H4 (cell line): ENCODE data around the gene MEOX2. TPM values are rescaled to one million over a fixed set of nuclear protein-coding genes. Genes with fewer than 3 reads are reported as not detected.

Experiments used
- DNase-seq: peaks from one replicate; pipeline ENCODE4 v3.0.0-alpha.2; 2015; ENCODE audit warnings: low spot score
- total RNA-seq: library from RNA; depleted of rRNA; stranded (reverse); fragments of >200 nt; shearing (Covaris generic); gene quantifications from 2 replicates; pipeline ENCODE4 v1.2.3, GENCODE V29; 2014

MEOX2 gene
- total RNA-seq, 1 experiment from 2014 or later: 0.08 TPM

DNA sequence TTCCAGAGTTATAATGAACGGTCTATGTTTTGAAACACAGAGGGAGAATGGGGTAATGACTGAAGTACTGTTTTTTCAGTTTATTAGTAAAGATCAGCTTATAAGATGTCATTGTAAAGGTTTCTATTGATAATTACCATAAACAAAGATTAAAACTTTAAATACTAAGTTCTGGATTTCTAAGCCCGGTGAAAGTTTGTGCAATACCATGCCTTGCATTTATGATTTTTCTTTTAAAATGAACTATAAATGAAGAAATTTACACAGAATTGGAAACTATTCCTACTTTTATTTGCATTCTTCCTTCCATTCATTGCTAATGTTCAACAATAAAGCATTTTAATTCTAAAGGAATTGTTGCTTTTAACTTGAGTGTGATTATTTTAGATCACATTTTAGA is 4.9 kb downstream of the MEOX2 start:
- DNase-seq: no peak

DNA sequence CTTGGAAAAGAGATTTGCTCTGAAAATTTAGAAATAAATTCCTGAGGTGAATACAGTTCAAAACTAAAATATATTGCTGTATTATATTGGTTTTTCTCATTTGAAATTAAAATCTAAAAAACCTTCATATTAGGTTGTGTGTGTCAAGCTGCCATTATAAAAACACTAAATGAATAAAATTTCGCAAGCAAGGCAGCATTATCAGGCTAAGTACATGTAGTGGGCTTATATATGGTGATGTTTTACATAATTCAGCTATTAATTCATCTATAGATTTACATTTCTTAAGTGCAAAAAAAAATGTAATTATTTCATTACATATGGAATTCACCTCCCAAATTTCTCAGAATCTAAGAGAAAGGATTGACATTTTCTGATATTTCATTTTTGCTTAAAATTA is 5.3 kb downstream of the MEOX2 start:
- no peak for DNase-seq

DNA sequence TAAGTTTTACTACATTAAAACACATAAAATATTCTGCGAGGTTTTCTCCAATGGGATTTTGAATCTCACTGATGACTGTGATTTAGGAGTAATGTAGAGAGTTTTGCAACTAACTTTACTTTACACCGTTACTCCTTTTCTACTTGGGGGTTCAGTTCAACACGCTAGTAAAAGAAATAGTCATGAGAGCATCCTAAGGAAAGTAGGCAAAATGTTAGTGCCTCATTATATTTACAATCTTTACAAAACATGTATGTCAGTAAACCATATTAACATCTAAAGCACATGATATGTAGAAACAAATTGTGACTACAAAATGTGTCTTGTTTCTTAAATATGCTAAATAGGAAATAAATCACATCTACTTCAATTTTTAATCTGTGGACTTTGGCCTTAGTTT is 6.0 kb downstream of the MEOX2 start:
- DNase-seq: no peak

DNA sequence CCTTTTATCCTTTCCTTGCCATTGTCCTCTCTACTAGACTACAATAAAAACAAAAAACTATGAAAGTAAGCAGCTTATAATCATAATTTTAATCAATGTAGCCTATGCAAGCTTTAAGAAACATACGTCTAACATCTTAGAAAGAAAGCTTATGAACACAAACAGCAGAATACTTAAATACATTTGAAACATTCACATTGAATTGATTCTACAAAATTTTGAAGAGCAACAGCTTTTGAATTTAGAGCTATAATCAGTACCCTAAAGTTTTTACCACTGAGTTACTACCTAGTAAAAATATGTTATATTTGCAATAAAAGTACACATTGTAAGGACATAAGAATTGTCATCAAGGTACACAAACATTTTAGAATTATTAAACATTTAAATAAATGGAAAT is 7.2 kb downstream of the MEOX2 start:
- no peak for DNase-seq

DNA sequence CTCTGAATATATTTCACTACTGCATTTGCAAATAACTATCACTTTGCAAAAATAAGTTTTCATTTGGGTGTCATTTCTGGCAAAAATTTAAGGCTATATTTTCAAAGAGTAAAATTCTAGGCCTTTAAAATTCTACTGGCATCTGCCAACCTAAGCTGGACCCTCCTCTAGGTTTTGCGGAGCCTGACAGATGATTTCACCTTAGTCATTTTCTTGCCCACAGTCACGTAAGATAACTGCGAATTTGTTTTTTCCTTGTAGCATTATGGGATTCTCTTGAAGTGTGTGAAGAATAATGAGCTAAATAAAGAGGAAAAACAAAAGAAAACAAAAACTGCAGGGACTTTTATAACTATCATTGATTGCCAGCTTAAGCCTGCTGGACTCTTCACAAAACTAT is 7.8 kb downstream of the MEOX2 start:
- DNase-seq: no peak

DNA sequence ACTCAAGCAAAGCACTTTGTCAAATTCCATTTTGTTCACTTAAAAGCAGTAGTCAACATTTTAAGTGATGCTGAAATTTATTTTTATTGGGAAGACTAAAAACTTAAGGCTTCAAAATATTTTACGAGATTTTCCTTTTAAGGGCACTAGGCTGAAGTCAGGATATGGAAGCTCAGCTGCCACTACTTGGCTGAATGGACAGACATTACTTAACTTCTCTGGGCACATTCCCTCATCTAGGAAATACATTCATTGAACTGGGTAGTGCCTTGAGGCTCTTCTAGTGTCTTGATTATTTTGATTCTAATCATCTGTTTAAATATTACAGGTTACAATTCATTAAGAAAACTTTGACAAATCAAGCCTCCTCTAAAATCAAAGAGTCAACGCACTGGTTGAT is 11.1 kb downstream of the MEOX2 start:
- no peak for DNase-seq

DNA sequence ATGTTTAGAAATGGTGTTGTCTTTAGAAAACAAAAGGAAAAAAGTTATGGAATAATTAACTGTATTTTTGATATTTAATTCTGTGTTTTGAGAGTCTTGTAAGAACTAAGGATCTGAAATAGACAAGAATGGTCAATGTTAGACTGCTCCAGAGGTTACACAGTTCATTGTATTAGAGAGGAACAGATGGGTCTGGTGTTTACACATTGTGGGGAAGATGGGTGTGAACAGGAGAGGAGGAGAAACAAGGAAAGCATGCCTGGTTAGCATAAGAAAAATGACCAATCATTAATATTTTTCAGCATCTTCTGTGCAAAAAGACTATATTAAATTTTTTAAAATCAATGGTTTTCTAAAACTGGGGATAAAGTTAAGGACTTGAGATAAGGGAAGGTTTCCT is 11.9 kb downstream of the MEOX2 start:
- no peak for DNase-seq

DNA sequence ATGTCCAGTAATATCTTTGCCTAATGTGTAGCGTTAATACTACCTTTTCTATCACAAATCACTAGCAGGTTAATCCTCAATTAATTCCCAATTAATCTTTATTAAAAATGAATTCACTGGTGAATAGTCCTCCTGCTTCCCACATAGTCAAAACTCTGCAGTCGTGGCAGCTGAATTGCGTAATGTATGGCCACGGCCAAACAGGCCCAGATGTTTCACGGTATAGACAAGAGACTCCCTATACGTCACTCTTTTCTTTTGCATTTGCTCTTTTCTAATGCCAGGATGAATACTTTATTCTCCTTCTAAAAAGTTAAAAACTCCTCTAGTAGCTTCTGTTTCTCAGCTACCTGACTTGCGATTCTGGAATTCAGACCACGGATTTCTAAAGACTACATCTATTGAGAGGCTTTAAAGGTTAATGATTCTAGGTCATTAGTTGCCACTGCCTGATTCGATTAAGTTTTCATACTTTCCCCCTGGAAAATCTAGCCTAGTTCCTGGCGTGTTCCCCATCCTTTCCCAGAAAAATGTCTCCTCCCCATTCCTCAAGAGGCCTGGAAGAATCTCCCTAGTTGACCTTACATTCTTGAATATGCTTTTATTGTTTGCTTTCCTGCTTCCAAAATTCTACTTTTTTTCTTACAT is 16.9 kb downstream of the MEOX2 start:
- DNase-seq: no peak

DNA sequence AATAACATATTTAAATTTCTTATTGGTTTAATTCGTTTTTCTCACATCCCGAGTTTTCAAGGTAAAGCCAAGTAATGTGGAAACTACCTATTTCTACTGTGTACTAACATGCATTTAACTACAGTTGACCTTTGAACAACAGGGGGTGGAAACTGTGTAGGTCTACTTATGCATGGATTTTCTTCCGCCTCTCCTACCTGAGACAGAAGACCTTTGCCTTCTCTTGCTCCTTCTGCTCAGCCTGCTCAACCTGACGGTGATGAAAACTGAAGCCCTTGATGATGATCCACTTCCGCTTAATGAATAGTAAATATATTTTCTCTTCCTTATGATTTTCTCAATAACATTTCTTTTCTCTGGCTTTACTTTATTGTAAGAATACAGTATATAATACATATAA is 18.5 kb downstream of the MEOX2 start:
- DNase-seq: no peak

DNA sequence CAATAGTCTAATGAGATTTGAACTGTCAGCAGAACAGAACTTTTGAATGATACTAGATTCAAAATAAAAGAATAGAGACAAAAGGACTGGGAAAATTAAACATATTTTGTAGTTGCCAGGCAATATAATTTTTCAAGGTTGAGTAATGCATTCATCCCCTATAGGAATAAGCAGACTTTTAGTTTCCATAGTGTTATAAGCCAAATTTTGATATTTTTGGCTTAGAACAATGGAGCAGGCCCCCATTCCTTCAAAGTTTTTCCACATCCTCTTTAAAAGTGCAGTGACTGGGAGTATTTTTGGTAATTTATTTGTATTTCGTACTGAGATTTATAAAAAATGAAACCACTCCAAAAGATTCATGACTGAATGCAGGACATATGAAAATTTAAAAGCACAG is 24.0 kb downstream of the MEOX2 start:
- no peak for DNase-seq

DNA sequence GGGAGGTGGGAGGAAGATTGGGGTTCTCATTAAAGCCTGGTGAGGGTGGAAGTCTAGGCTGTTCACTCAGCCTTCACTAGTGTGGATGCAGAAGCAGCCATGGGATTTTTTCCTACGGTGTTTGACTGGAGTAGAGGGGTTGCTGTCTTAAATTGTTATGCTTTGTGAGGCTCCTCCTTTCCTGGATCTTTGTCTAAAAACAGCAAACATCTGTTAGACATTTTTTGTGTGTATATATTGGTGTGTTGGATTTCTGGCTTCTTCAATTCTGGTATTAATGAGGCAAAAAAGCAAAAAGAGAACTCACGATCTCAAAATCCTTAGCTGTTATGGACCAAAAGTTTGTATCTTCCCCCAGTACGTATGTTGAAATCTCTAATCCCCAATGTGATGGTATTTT is 28.2 kb downstream of the MEOX2 start:
- DNase-seq: no peak

DNA sequence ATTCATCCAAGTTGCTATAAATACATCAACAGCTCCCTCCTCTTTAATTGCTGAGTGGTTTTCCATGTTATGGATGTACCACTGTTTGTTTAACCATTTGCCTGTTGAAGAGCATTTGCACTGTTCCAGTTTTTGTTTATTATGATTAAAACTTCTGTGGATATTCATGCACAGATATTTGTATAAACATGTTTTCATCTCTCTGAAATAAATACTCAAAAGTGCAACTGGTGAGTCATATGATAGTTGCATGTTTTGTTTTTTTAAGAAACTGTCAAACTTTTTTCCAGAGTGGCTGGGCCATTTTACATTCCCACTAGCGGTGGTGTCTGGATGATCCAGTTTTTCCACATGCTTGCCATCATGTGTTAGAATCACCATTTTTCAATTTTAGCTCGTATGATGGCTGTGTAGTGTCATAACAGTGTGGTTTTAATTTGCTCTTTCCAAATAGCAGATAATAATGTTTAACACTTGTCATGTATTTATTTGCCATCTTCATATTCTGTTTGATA is 33.6 kb downstream of the MEOX2 start:
- no peak for DNase-seq

DNA sequence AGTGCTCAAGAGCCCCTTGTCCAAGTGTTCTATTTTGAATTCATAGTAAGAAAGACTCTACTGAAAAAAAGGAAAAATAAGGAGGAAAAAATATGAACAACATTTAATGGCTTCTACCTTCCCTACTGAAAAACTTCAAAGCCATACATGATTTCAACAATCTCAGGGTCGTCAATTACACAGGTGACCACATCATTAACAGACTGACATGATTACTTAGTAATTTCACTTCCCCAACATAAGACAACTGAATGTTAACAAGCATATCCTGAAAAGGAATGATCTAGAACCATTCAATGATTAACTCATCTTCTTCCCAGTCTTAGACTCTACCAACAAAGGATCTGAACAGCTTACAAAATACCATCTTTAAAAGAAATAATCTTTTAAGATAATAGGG is 34.8 kb downstream of the MEOX2 start:
- DNase-seq: no peak

DNA sequence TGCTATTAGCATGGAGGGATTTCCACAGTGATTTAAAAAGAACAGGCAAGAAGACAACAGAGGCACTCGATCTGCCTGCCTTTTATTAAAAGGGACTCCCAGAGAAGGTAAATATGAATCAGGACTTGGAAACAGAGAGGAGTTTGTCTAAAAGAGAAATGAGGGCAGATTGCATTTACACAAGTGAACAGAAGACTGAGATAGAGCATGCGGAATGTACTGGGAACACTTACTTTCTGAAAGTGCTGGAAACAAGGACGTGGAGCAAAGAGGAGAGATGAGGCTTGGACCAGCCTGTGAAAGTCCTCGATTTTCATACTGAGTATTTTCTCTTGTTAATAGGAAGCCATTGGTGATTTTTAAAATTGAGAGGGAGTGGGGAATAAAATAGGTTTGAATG is 35.7 kb downstream of the MEOX2 start:
- no peak for DNase-seq

DNA sequence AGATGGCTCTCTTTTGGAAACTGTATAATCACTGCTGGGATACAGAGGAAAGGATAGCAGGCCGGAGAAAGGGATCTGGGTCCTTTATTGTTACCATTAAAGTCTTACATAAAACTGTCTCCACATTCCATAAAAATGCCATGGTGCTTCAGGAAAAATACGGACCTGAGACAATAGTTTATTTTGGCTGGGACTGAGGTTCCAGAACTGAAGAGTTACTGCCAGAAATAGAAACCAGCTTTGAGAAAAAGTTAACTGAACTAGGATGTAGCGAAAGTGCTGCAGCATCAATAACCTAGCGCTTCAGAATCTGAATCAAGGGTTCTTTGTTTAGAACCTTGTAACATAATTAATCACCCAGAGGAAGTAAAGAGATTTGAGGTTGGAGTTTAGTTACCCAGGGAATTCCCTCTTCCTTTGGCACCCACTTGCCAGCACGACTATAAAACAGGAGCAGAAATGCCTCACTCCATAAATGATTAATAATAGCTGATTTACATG is 38.0 kb downstream of the MEOX2 start:
- DNase-seq: no peak

DNA sequence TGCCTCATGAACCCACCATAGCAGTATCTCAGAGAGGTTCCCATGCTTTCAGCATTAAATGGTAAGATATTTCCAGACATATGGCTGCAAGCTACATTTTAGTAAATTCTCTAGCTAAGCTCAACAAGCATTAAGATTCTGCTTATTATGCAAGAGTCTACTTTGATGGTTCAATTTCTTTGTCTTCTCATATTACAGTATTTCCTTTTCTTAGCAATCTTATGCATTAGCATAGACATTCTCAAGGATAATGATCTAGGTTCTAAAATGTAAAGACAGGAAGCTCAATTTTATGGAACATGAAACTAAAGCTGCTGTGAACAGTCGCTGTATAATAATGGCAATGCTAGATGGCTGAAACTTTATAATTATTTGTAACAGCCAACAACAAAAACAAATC is 39.2 kb downstream of the MEOX2 start:
- no peak for DNase-seq

DNA sequence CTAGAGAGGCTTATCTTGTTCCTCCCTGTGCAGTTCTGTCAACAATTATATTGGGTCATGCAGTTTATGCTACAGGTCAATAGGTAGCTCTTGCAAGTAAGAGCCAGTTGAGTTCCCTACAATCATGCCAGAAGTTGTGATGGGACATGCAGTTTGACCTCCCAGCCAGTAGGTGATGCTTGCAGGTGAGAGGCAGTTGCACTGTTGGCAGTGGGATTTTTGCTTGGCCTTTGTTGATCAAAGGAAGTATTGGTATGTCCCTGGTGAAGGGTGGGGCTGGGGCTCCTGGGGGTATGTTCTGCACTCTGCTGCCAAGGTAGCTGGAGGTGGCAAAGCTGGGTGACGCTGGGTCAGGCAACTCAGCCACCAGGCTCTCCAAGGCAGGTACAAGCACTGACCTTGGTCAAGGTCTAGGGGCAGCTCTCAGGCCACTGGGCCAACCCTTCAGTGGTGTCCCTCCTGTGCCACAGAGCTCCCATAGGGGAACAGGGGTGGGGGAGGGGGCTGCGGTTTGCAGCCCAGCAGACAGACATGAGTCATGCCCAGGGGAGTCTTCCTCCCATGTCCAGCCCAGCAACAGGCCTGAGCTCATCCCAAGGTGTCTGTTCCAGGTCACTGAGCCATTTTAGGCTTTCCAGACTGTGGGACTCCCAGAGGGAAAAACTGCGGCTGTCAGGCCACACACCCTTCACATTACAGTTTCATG is 43.3 kb downstream of the MEOX2 start:
- DNase-seq: peak; percentile 26

DNA sequence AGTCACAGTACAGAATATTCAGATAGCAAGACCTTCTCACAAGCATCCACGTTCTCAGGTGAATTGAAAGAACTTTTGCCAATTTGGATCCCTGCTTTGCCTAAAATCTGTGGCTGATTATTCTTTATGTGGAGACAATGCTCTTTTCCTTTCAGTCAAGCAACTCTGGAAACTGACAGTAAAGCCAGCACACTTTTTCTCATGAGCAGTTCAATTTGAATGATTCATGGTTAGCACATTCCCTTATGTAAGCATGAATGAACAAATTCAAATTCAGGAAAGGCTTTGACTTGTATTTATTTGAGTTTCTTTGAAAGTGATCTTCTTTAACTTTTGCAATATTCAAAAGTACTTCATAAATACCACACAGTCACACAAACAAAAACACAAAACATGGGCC is 57.6 kb downstream of the MEOX2 start:
- no peak for DNase-seq

DNA sequence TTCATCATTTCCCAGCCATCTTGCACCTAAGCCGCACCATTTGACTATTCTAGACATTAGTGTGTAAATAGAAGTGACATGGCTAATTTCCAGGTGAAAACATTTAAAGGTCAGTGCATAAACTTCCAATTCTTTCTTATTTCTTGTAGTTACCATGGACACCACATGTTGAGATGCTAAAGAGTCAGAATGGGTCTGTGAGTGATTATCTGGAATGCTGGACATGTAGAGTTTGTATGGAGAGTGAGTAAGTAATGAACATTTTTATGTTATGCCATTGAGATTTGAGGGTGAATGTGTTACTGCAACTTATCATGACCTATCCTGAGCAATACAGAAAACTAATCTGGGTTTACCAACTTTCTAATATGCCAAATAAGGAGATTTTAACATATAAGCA is 60.4 kb downstream of the MEOX2 start:
- no peak for DNase-seq

DNA sequence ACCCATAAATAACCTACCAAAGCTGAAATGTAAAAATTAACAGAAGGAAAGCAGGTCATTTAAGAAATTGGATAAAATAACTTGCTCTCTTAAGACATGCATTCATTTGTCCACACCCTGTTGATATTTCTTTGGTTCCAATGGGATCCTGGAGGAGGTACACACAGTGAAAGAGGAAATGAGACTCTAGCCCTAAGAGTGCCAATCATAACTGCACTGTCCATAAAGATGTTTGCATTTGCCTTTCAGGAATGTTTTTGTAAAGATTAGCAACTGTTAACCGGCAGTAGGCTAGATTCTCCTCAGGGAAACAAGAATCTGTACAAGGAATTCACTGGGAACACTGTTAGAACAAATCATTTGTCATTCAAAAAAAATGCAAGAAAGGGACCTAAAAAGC is 61.0 kb downstream of the MEOX2 start:
- DNase-seq: no peak

DNA sequence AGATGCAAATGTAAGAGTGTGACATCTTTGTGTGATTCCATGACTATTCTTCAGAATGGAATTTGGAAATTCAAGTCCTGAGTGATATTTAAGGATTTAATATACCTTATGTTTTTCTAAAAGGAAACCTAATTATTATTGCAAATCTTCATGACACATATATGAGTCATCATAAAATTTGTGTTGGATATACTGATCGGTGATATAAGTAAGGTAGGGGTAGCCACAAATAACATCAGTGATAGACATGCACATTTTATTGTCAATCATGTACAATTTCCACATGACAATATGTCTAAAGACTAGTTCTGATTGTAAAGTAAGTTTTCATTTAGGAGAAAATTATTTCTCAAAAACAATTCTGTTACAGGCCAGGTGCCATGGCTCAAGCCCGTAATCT is 65.0 kb downstream of the MEOX2 start:
- no peak for DNase-seq

DNA sequence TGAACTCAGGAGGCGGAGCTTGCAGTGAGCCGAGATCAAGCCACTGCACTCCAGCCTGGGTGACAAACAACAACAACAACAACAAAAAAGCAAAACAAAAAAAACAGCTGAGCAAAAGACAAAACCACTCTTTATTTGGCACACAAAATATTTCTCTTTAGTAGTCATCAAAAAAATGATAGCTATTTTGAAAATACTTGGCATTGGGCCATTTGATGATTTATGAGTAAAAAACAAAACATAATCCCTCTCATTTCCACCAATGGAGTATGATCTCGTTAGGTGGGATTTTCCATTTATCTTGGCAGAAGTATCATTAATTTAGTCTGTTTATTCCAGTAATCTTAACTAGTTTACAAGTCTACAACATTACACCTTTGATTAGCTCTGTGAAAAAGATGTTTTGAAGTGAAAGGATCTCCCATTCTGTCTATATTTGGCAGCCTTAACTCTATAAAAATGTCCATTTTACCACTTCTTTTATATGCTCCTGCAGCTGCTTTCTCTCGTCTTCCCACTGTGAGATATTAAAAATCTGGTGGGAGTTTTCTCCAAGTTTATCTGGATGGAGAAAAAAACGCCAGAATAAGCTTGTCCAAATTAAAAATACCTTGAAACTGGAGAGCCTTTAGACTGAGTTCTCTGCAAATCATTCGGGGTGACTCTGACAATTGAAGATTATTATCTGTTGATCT is 65.8 kb downstream of the MEOX2 start:
- DNase-seq: no peak

DNA sequence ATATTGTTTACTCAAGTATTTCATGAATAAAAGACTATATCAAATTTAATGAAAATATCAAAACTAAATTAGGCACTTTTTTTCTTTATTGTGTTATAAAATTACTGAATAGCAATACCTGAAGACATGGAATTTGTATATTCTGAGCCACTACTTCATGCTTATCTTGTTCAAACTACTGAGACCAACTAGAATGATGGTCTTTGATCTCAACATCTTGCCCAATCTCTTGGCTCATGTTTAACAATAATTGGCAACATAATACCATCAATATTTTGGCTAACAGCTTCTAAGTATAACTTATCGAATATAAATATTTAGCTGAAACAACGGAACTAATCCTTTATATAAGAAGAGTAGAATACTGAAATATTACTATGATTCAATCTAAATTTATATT is 68.2 kb downstream of the MEOX2 start:
- DNase-seq: no peak
